ENCODE data around the gene PPP1R9A. TPM values are rescaled to one million over a fixed set of nuclear protein-coding genes. Genes with fewer than 3 reads are reported as not detected.
A peak's percentile ranks its signal among the peaks of the same experiment; 100 is the strongest.

PPP1R9A gene
- polyA plus RNA-seq, 1 donor (not counting 4 experiments of a cell fraction or from before 2014, with no cell fraction given): 0.01 TPM

DNA sequence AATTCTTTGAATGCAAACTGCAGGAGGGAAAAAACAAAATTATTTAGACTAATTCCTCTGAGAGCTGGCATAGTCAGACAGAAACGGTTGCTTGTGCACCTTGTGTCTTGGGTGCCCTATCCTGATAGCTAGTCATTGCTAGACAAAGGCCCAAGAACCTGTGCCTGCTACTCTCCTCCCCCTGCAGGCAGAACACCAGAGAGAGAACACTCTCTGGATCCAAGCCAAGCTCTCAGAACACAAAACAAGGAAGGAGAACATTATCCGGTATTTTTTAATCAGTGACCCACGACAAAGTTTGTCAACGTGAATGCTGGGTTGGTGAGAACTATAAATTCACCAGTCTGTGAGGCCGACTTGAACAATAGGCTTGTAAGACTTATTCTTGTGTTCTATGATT, 18.8 kb upstream of the PPP1R9A start:
- Histone ChIP-seq H3K27ac (ENCODE audit: control insufficient read depth, insufficient read depth, low read length) (no peak overlapping the region), H4K20me1 (ENCODE audit: control insufficient read depth, extremely low read depth, insufficient read depth, low read length) (no peaks in the 10 kb centered on the region), H3K9me1 (ENCODE audit: control insufficient read depth, extremely low read depth, insufficient read depth, low read length) (no peaks in the 10 kb centered on the region), H3K9ac (ENCODE audit: control insufficient read depth, extremely low read depth, insufficient read depth, low read length) (no peak overlapping the region), H3K36me3 (ENCODE audit: control insufficient read depth in 2 of 2, extremely low read depth in 1 of 2, insufficient read depth in 2 of 2, low read length in 2 of 2) (no peaks in the 10 kb centered on the region), H3K79me2 (ENCODE audit: control insufficient read depth, insufficient read depth, low read length) (no peaks in the 10 kb centered on the region), H3K9me3 (ENCODE audit: control insufficient read depth, low read depth, low read length) (no peaks in the 10 kb centered on the region), H3K4me2 (ENCODE audit: control insufficient read depth, extremely low read depth, insufficient read depth, low read depth, low read length) (no peak overlapping the region), H2AFZ (ENCODE audit: control insufficient read depth, low read length) (no peak overlapping the region), H3K4me3 (ENCODE audit: control insufficient read depth in 2 of 3, extremely low read depth in 1 of 3, insufficient read depth in 2 of 3, low read depth in 1 of 3, low read length in 3 of 3) (no peak overlapping the region), H3K4me1 (ENCODE audit: control insufficient read depth, extremely low read depth, insufficient read depth, low read length) (no peaks in the 10 kb centered on the region), H3K27me3 (ENCODE audit: control insufficient read depth, extremely low read depth, insufficient read depth, low read length) (no peaks in the 10 kb centered on the region)
- dilution Hi-C loops (cut with MboI; ENCODE audit: extremely low pct_ligation_motif_present, low sequenced_read_pairs): no loop called here
- FAIRE-seq (no peak), DNase-seq (ENCODE audit: low read depth, low spot score) (no peak)
- no peak for TF ChIP-seq EZH2 (IDR thresholded peaks at IDR 0.05; ENCODE audit: low read length)
- TF ChIP-seq, protein P1, sequence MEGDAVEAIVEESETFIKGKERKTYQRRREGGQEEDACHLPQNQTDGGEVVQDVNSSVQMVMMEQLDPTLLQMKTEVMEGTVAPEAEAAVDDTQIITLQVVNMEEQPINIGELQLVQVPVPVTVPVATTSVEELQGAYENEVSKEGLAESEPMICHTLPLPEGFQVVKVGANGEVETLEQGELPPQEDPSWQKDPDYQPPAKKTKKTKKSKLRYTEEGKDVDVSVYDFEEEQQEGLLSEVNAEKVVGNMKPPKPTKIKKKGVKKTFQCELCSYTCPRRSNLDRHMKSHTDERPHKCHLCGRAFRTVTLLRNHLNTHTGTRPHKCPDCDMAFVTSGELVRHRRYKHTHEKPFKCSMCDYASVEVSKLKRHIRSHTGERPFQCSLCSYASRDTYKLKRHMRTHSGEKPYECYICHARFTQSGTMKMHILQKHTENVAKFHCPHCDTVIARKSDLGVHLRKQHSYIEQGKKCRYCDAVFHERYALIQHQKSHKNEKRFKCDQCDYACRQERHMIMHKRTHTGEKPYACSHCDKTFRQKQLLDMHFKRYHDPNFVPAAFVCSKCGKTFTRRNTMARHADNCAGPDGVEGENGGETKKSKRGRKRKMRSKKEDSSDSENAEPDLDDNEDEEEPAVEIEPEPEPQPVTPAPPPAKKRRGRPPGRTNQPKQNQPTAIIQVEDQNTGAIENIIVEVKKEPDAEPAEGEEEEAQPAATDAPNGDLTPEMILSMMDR (optimal IDR thresholded peaks at IDR 0.05 in 1 of 3, IDR thresholded peaks at IDR 0.05 in 1 of 3, conservative IDR thresholded peaks at IDR 0.05 in 1 of 3; ENCODE audit: extremely low read depth in 1 of 3, insufficient read depth in 2 of 3, low read length in 3 of 3): peak in 1 of 3 experiments; percentile 9

DNA sequence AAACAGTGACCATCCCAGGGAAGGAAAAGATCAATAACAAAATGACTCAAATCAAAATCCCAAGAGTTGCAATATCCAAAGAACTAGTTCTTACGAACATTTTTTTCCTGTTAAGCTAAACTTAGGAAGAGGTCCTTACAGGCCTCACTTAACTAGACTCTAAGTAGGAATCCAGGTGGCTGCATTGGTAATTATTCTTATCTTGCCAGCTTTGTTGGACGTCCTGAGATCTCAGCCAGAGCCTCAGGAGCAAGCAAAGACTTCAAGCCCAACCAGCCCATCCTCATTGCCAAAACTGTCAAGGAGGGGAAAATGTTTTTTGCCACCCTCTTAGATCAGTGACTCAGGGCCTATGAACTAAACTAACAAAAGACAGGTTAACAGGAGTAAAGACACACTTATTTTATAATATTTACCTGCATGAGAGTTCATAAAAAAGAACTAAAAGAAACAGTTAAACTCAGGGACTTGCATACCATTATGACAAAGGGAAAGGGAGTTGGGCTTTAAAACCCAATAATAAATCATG, 18.3 kb upstream of the PPP1R9A start:
- FAIRE-seq (no peak), DNase-seq (ENCODE audit: low read depth, low spot score) (no peak)
- H3K9me3 ChIP-seq (ENCODE audit: control insufficient read depth, low read depth, low read length): no peaks in the 10 kb centered on the region
- H3K4me2 ChIP-seq (ENCODE audit: control insufficient read depth, extremely low read depth, insufficient read depth, low read depth, low read length): no peak overlapping the region
- no peak overlapping the region for H3K4me3 ChIP-seq (ENCODE audit: control insufficient read depth in 2 of 3, extremely low read depth in 1 of 3, insufficient read depth in 2 of 3, low read depth in 1 of 3, low read length in 3 of 3)
- H3K27ac ChIP-seq (ENCODE audit: control insufficient read depth, insufficient read depth, low read length): no peak overlapping the region
- no peak for TF ChIP-seq EZH2 (IDR thresholded peaks at IDR 0.05; ENCODE audit: low read length)
- TF ChIP-seq, protein P1 (optimal IDR thresholded peaks at IDR 0.05 in 1 of 3, IDR thresholded peaks at IDR 0.05 in 1 of 3, conservative IDR thresholded peaks at IDR 0.05 in 1 of 3; ENCODE audit: extremely low read depth in 1 of 3, insufficient read depth in 2 of 3, low read length in 3 of 3): no peak
- no peaks in the 10 kb centered on the region for H3K9me1 ChIP-seq (ENCODE audit: control insufficient read depth, extremely low read depth, insufficient read depth, low read length)
- H3K9ac ChIP-seq (ENCODE audit: control insufficient read depth, extremely low read depth, insufficient read depth, low read length): no peak overlapping the region
- H2AFZ ChIP-seq (ENCODE audit: control insufficient read depth, low read length): no peak overlapping the region
- H3K79me2 ChIP-seq (ENCODE audit: control insufficient read depth, insufficient read depth, low read length): no peaks in the 10 kb centered on the region
- H3K36me3 ChIP-seq (ENCODE audit: control insufficient read depth in 2 of 2, extremely low read depth in 1 of 2, insufficient read depth in 2 of 2, low read length in 2 of 2): no peaks in the 10 kb centered on the region
- dilution Hi-C loops (cut with MboI; ENCODE audit: extremely low pct_ligation_motif_present, low sequenced_read_pairs): no loop called here
- H3K4me1 ChIP-seq (ENCODE audit: control insufficient read depth, extremely low read depth, insufficient read depth, low read length): no peaks in the 10 kb centered on the region
- H4K20me1 ChIP-seq (ENCODE audit: control insufficient read depth, extremely low read depth, insufficient read depth, low read length): no peaks in the 10 kb centered on the region
- no peaks in the 10 kb centered on the region for H3K27me3 ChIP-seq (ENCODE audit: control insufficient read depth, extremely low read depth, insufficient read depth, low read length)

All from keratinocyte (primary cell).